HCT116 (cell line): Measurements from ENCODE around the gene SLC25A25. TPM values are rescaled to one million over a fixed set of nuclear protein-coding genes. Genes with fewer than 3 reads are reported as not detected.

Experiments
- ATAC-seq: fragments of 200-7000 bp; cut with Tn5 transposase; 2 replicates; pipeline ENCODE4 v1.9.1; 2020; ENCODE audit warnings: mild to moderate bottlenecking, moderate library complexity
- BruUV-seq: library from RNA; stranded (reverse); fragments of 400-500 nt; replicated peaks from 2 replicates; lab custom pipeline; 2021; lab: Mats Ljungman, UMichigan
- CTCF ChIA-PET: fragments of 300-600 bp; sonication (Branson Sonifier 250); formaldehyde crosslinking; loops from one replicate; lab custom pipeline; 2021; ENCODE audit warnings: antibody characterized with exemption; lab: Charles Lee
- POLR2A ChIA-PET: fragments of 300-600, 350-600 bp; sonication (Branson Sonifier 250); formaldehyde crosslinking; loops from one replicate; lab custom pipeline; 2021; ENCODE audit warnings: antibody characterized with exemption; lab: Charles Lee
- RAD21 ChIA-PET, 2 experiments: fragments of 300-600 bp; sonication (Branson Sonifier 250); formaldehyde crosslinking; loops; one replicate each; lab custom pipeline; 2023; ENCODE audit warnings: low total read pairs in 2 of 2; ENCODE audit not compliant: uncharacterized antibody in 2 of 2, unreplicated experiment in 2 of 2, low non-redundant PET in 1 of 2; lab: Charles Lee
- DNase-seq: peaks from one replicate; pipeline ENCODE4 v3.0.0-alpha.2; 2010; ENCODE audit warnings: low read depth, low spot score
- H2AFZ ChIP-seq: fragments of 200-600 bp; shearing (Covaris generic), sonication (generic); 2 replicates; pipeline ENCODE4 v1.6.1; 2017; ENCODE audit warnings: low read depth, mixed run types, mixed read lengths, antibody characterized with exemption, low read length; ENCODE audit not compliant: poor library complexity, severe bottlenecking
- H3K27ac ChIP-seq: 2 replicates; pipeline ENCODE4 v1.5.1; 2012; ENCODE audit warnings: low read depth, low read length
- H3K27me3 ChIP-seq: fragments of 200-600 bp; sonication (generic); 2 replicates; pipeline ENCODE4 v1.6.1; 2016; ENCODE audit warnings: mixed run types, low read length, mixed read lengths; ENCODE audit not compliant: insufficient read depth
- H3K36me3 ChIP-seq, 2 experiments: fragments of 200-500 bp in 1 of 2; fragments of 200-600 bp in 1 of 2; sonication (Bioruptor generic) in 1 of 2; sonication (generic) in 1 of 2; 2 replicates each; pipeline versions ENCODE4 v1.5.1 to v1.6.1; 2014 to 2016; ENCODE audit warnings: low read length in 2 of 2, inconsistent platforms in 1 of 2, mixed read lengths in 1 of 2, mixed run types in 1 of 2; ENCODE audit not compliant: insufficient read depth in 2 of 2, control insufficient read depth in 1 of 2
- H3K4me1 ChIP-seq, 2 experiments: fragments of 200-600 bp in 1 of 2; sonication (generic) in 1 of 2; 2 replicates each; pipeline versions ENCODE4 v1.5.1 to v1.6.1; 2012 to 2017; ENCODE audit warnings: low read length in 2 of 2, inconsistent platforms in 1 of 2, mild to moderate bottlenecking in 1 of 2, mixed read lengths in 1 of 2, mixed run types in 1 of 2, moderate library complexity in 1 of 2; ENCODE audit not compliant: insufficient read depth in 2 of 2, control insufficient read depth in 1 of 2
- H3K4me2 ChIP-seq: fragments of 200-600 bp; sonication (generic); 2 replicates; pipeline ENCODE4 v1.6.1; 2017; ENCODE audit warnings: mixed run types, low read length, mixed read lengths
- H3K4me3 ChIP-seq, 2 experiments: fragments of 200-600 bp in 1 of 2; sonication (generic) in 1 of 2; replicated peaks in 1 of 2; 2 replicates each; pipeline ENCODE4 v1.5.1; 2011 to 2016; ENCODE audit warnings: low read length in 2 of 2, control low read depth in 1 of 2, low read depth in 1 of 2, mild to moderate bottlenecking in 1 of 2, mixed read lengths in 1 of 2, mixed run types in 1 of 2
- H3K79me2 ChIP-seq: fragments of 200-600 bp; sonication (generic); 2 replicates; pipeline ENCODE4 v1.6.1; 2017; ENCODE audit warnings: mild to moderate bottlenecking, mixed run types, low read length, moderate library complexity, mixed read lengths; ENCODE audit not compliant: insufficient read depth
- H3K9ac ChIP-seq: fragments of 200-600 bp; sonication (generic); 2 replicates; pipeline ENCODE4 v1.6.1; 2016; ENCODE audit warnings: low read length, mixed read lengths
- H3K9me2 ChIP-seq: fragments of 200-600 bp; sonication (generic), shearing (Covaris generic); 2 replicates; pipeline ENCODE4 v1.6.1; 2017; ENCODE audit warnings: mixed run types, mild to moderate bottlenecking, moderate library complexity; ENCODE audit not compliant: insufficient read depth
- H3K9me3 ChIP-seq, 2 experiments: fragments of 200-500 bp in 1 of 2; fragments of 200-600 bp in 1 of 2; sonication (Bioruptor generic) in 1 of 2; sonication (generic) in 1 of 2; 2 replicates each; pipeline ENCODE4 v1.6.1; 2014 to 2017; ENCODE audit warnings: low read length in 2 of 2, mixed read lengths in 2 of 2, inconsistent platforms in 1 of 2, low read depth in 1 of 2, mild to moderate bottlenecking in 1 of 2, mixed run types in 1 of 2, moderate library complexity in 1 of 2; ENCODE audit not compliant: control insufficient read depth in 1 of 2, insufficient read depth in 1 of 2
- H4K20me1 ChIP-seq: fragments of 200-600 bp; sonication (generic), shearing (Covaris generic); 2 replicates; pipeline ENCODE4 v1.6.1; 2017; ENCODE audit warnings: mixed run types, mild to moderate bottlenecking, moderate library complexity; ENCODE audit not compliant: insufficient read depth
- CEBPB ChIP-seq: IDR thresholded peaks from 2 replicates; pipeline ENCODE4 v1.6.1; 2012; ENCODE audit warnings: low read depth
- CTCF ChIP-seq, 3 experiments: fragments of 200-600 bp in 1 of 3; sonication (generic) in 1 of 3; IDR thresholded peaks in 2 of 3; conservative IDR thresholded peaks in 1 of 3; 2 replicates each; pipeline ENCODE4 v1.5.1; 2012 to 2017; ENCODE audit warnings: low read depth in 2 of 3, low read length in 2 of 3, antibody characterized with exemption in 1 of 3, borderline replicate concordance in 1 of 3, control low read depth in 1 of 3, mild to moderate bottlenecking in 1 of 3, mixed read lengths in 1 of 3, mixed run types in 1 of 3, moderate library complexity in 1 of 3; ENCODE audit not compliant: insufficient read depth in 1 of 3
- EGR1 ChIP-seq: IDR thresholded peaks from 2 replicates; pipeline ENCODE4 v1.6.1; 2012; ENCODE audit warnings: low read depth
- EZH2 ChIP-seq: fragments of 200-600 bp; sonication (generic); IDR thresholded peaks from 2 replicates; pipeline ENCODE4 v1.6.1; 2017; ENCODE audit warnings: antibody characterized with exemption, mixed run types
- EZH2phosphoT487 ChIP-seq: fragments of 200-600 bp; IDR thresholded peaks from 2 replicates; pipeline ENCODE4 v1.6.1; 2018; ENCODE audit warnings: antibody characterized with exemption, borderline replicate concordance
- FOSL1 ChIP-seq: IDR thresholded peaks from 2 replicates; pipeline ENCODE4 v1.6.1; 2012; ENCODE audit warnings: low read depth
- POLR2A ChIP-seq: IDR thresholded peaks from 2 replicates; pipeline ENCODE4 v1.7.0; 2011; ENCODE audit warnings: borderline replicate concordance; ENCODE audit not compliant: insufficient read depth, insufficient read length; ENCODE audit errors: extremely low read depth
- POLR2AphosphoS5 ChIP-seq: IDR thresholded peaks from 2 replicates; pipeline ENCODE4 v1.6.1; 2011; ENCODE audit warnings: mild to moderate bottlenecking, low read depth, low read length, moderate library complexity
- REST ChIP-seq: IDR thresholded peaks from 2 replicates; pipeline ENCODE4 v1.6.1; 2012; ENCODE audit warnings: low read depth
- SIN3A ChIP-seq: IDR thresholded peaks from 2 replicates; pipeline ENCODE4 v1.6.1; 2012; ENCODE audit warnings: low read depth
- SP1 ChIP-seq: IDR thresholded peaks from 2 replicates; pipeline ENCODE4 v1.6.1; 2012; ENCODE audit warnings: low read depth
- SRF ChIP-seq: IDR thresholded peaks from 2 replicates; pipeline ENCODE4 v1.6.1; 2012; ENCODE audit warnings: low read depth
- TCF7L2 ChIP-seq: IDR thresholded peaks from 2 replicates; pipeline ENCODE4 v1.7.0; 2011; ENCODE audit warnings: borderline replicate concordance, inconsistent platforms; ENCODE audit not compliant: insufficient read depth, insufficient read length; ENCODE audit errors: extremely low read depth
- YY1 ChIP-seq: IDR thresholded peaks from 2 replicates; pipeline ENCODE4 v1.6.1; 2011; ENCODE audit warnings: low read length, low read depth, moderate library complexity, mild to moderate bottlenecking; ENCODE audit not compliant: insufficient replicate concordance; ENCODE audit errors: extremely low read depth
- ZBTB33 ChIP-seq: IDR thresholded peaks from 2 replicates; pipeline ENCODE4 v1.6.1; 2011; ENCODE audit warnings: mild to moderate bottlenecking, low read length, moderate library complexity; ENCODE audit not compliant: insufficient replicate concordance; ENCODE audit errors: extremely low read depth
- ZNF274 ChIP-seq: fragments of 200-500 bp; sonication (Bioruptor generic); IDR thresholded peaks from 2 replicates; pipeline ENCODE4 v1.6.1; 2014; ENCODE audit warnings: mild to moderate bottlenecking, low read depth, low read length, inconsistent platforms
- intact Hi-C: fragments of 100-400 bp; cut with micrococcal nuclease; formaldehyde crosslinking; loops from 2 replicates; pipeline ENCODE4 v1.10.0; 2022
- total RNA-seq: library from RNA; stranded (reverse); gene quantifications from one replicate; pipeline ENCODE4 v1.2.1, GENCODE V29; 2021; ENCODE audit not compliant: unreplicated experiment

The SLC25A25 gene
- total RNA-seq, 1 experiment from 2014 or later, result 15.3 TPM

GRCh38 chr9:128124451-128124850 lies 56.4 kb downstream of the SLC25A25 start:
- peaks cover 9% of the 10 kb centered on the region; the same call in 1 of the 2 replicates for H4K20me1 ChIP-seq
- POLR2A ChIA-PET, result interaction anchor here (1.2 to 1.3 kb wide), 2 partner anchors 15 to 35 kb away, joined by 4 to 5 read pairs; partner anchors contain the start of gene BBLN
- DNase-seq, result no peak
- intact Hi-C loops, result no loop called here
- peaks cover 6 to 30% of the 10 kb centered on the region in 2 experiments; a peak in 3 of 4 replicates for H3K36me3 ChIP-seq
- CTCF ChIA-PET, result interaction anchor here (0.5 to 2.1 kb wide), 14 partner anchors 9 to 238 kb away, joined by 3 to 19 read pairs (median 4); partner anchors contain the start of gene BBLN
- TF ChIP-seq TCF7L2 (no peak), REST (no peak), ZBTB33 (no peak), CEBPB (no peak), POLR2AphosphoS5 (no peak), EZH2phosphoT487 (no peak), SP1 (no peak), POLR2A (no peak), SRF (no peak), EZH2 (no peak), EGR1 (no peak), CTCF (IDR thresholded peaks at IDR 0.05 in 2 of 3, conservative IDR thresholded peaks at IDR 0.05 in 1 of 3; ENCODE audit: borderline replicate concordance in 1 of 3, insufficient read depth in 1 of 3, low read depth in 2 of 3, low read length in 2 of 3) (no peak), YY1 (no peak), SIN3A (no peak), ZNF274 (no peak), FOSL1 (no peak)
- TF ChIP-seq, all 23 proteins: peak for 0
- Histone ChIP-seq H3K9me2 (no peaks in the 10 kb centered on the region), H2AFZ (no peak overlapping the region), H3K4me1 (peaks cover 9 to 31% of the 10 kb centered on the region in 2 experiments), H3K4me3 (no peak overlapping the region), H3K4me2 (no peak overlapping the region), H3K27ac (no peak overlapping the region), H3K9me3 (peaks cover 0 to 6% of the 10 kb centered on the region in 2 experiments; a peak in 1 of 4 replicates), H3K27me3 (no peaks in the 10 kb centered on the region), H3K79me2 (peaks cover 39% of the 10 kb centered on the region), H3K9ac (no peak overlapping the region)
- BruUV-seq, result no TSS peak
- ATAC-seq, result no peak
- RAD21 ChIA-PET, result no interaction called here
